ENCODE measurements around the gene AHSG.

Gene AHSG

DNA sequence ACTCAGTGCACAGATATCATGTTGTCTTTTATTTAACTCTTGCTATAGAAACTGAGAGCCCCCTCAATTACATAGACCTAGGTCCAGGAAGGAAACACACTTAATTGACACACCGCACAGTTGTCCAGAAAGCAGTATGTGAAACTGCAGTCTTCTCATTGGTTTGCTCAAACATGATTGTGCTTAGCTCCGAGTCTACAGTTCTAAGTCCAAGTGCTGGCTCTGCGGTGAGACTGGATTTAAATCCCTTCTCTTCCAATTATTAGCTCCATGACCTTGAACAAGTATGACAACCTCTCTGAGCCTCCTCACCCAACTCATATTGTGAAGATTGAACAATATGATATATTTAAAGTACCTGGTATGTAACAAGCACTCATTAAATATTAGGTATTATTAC, 19.0 kb upstream of the AHSG start:
- DNase-seq: no peak

DNA sequence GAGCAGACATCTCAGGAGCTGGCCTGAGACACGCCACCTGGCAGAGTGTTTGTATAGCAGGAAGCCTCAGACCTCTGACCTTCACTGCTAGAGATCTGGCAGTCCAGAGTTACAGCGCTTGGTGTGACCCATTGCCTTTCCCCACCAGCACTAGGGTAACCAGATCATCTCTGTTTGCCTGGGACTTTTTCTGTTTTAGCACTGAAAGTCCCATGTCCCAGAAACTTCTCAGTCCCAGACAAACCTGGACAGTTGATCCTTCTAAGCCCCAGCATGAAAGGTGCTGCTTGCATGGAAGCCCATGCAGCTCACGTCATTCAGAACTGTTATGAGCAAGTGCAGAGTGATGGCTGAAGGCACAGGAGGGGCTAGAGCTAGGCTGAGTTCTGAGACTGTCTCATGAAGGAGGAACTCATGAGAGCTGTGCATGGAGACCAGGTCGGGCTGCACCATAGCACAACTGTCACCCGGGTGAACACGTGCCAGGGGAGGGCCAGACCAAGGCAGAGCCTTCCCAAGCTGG, 18.2 kb upstream of the AHSG start:
- no peak for DNase-seq

DNA sequence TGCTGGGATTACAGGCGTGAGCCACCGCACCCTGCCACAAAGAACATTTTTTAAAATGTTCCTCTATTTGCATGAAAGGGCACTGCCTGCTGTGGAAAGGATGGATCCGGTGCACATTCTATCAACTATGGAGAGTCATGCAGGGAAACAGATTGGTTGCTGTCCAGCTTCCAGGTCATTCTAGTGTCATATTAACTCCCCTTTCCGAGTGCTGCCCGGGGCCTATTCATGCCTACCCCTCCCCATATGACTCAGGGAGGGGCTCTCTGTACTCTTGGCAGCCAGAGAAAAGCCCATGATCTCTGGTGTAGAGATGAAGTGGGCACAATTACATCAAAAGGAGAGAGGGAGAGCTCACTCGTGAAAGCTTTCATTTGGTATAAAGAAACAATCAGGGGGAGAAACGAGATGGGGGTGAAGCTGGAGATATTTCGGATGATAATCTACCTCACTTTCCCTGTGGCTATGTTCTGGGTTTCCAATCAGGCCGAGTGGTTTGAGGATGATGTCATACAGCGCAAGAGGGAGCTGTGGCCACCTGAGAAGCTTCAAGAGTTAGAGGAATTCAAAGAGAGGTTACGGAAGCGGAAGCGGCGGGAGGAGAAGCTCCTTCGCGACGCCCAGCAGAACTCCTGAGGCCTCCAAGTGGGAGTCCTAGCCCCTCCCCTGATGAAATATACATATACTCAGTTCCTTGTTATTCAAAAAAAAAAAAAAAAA, 16.1 kb upstream of the AHSG start:
- DNase-seq: no peak

DNA sequence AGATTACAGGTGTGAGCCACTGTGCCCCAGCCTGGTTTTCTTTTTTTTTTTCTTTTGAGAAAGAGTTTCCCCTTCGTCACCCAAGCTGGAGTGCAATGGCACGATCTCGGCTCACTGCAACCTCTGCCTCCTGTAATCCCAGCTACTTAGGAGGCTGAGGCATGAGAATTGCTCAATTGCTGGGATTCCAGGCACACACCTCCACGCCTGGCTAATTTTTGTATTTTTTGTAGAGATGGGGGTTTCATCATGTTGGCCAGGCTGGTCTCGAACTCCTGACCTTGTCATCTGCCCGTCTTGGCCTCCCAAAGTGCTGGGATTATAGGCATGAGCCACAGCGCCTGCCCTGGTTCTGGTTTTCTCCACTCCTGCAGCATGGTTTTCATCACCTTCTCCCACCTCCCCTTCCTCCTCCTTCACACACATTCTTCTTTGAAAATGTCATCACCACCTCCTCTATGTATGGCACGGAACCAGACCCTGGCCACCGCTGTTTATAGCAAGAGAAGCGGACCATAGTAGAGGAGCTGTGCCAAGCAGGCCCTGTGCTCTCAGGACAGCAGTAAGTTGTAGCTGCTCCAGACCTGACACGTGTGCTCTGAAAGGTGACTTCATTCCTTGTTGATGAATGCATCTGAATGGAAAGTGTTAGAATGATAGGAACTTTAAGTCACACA, 14.6 kb upstream of the AHSG start:
- DNase-seq: no peak

DNA sequence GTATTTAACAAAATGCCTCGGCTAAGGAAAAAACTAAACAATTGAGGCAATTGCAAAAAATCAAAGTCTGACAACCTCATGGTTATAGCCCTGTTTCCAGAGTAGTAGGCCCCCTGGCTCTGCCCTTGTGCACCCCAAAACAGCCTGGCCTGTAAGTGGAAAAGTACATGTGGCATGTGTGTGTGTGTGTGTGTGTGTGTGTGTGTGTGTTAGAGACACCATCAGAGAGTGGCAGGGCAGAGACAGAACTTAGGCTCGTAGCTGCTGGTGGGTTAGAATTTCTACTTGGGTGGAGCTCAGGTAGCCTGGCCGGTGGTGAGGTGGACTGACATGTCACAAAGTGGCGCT, 14.1 kb upstream of the AHSG start:
- DNase-seq: no peak

DNA sequence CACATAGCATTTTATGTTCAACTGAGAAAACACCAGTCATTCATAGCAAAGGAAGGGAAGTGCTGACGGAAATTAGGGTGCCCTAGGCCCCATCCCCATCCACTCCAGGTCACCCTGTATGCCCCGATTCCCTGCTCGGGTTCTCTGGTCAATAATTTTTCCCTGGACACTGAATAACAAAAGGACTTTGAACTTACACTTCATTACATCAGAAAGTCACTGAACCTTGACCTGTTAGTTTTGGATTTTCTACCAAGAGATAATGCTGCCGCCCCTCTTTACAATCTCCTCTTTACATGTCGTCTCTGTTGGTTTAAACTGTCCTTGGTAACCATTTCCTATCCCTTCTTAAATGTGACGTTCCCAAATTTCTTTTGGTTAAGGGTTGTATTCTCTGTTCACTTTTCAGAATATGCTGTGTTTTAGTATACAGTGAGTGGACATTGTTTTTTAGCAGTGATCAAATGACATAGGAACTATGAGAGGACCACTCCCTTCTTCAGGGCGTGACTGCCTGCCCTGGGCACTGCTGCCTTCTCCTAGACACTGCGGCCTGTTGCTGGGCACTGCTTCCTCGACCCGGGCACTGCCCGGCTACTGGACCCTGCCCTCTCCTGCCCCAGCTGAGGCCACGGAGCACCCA, 13.6 kb upstream of the AHSG start:
- no peak for DNase-seq

DNA sequence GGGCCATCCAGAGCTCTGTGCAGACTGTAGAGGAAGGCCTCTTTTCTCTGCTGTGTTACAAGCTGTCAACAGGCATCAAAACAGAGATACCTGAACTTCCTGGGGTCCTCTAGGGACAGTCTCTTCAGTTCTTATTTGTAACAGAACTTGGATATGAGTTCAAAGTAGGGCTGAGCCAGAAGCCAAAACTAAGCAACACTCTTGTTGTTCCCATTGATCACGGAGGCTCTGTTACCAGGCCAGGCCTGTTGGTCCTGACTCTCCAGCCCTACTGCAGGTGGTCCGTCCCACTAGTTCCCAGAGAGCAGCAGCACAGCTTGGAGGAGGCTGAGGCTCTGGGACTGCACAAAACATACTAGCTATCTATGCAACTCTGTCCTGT, 13.1 kb upstream of the AHSG start:
- no peak for DNase-seq

DNA sequence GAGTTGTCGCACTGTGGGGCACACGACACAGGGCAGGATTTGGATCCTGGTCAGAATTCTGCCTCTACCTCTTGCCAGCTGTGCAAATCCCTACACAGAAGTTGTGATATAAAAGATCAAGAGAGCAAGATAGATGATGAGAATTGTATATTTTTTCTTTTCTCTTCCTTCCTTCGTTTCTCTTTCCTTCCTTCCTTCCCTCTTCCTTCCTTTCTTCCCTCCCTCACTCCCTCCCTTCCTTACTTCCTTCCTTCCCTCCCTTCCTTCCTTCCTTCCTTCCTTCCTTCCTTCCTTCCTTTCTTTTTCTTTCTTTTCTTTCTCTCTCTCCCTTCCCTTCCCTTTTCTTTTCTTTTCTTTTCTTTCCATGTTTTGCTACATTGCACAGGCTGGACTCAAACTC, 12.0 kb upstream of the AHSG start:
- no peak for DNase-seq

DNA sequence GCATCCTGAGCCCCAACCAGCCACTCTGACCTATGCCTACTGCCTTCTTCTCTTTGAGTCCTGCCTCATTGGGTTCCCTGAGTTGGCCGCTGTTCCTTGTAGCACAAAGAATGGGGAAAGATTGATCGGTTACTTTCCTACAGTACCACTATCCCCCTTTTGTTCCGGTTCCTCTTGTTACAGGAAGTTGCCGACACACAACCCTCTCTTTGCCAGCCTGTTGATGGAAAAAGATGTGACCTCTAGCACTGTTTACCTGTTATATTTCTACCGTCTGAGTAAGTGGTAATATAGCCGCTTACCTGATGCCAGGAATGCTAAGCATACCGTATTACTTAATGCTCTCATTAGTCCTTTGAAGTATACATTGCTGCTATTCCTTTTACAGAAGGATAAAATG, 9.7 kb upstream of the AHSG start:
- no peak for DNase-seq

DNA sequence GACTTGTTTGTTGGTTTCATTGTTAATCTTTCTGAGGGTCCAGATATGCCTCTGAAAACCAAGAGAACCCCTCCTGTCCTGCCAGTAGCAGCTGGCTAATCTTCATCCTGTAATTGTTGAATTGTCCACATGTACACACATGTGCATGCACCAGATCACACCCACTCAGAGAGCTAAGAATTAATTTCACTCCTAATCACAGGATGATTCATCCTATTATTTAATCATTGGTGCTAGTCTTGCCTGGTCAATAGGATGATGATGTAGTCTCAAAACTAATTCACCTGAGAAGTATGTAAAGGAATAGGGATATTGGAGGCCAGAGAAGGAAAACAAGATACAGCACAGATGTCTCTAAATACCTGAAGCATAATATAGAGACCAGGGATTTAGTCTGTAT, 7.8 kb upstream of the AHSG start:
- DNase-seq: no peak

DNA sequence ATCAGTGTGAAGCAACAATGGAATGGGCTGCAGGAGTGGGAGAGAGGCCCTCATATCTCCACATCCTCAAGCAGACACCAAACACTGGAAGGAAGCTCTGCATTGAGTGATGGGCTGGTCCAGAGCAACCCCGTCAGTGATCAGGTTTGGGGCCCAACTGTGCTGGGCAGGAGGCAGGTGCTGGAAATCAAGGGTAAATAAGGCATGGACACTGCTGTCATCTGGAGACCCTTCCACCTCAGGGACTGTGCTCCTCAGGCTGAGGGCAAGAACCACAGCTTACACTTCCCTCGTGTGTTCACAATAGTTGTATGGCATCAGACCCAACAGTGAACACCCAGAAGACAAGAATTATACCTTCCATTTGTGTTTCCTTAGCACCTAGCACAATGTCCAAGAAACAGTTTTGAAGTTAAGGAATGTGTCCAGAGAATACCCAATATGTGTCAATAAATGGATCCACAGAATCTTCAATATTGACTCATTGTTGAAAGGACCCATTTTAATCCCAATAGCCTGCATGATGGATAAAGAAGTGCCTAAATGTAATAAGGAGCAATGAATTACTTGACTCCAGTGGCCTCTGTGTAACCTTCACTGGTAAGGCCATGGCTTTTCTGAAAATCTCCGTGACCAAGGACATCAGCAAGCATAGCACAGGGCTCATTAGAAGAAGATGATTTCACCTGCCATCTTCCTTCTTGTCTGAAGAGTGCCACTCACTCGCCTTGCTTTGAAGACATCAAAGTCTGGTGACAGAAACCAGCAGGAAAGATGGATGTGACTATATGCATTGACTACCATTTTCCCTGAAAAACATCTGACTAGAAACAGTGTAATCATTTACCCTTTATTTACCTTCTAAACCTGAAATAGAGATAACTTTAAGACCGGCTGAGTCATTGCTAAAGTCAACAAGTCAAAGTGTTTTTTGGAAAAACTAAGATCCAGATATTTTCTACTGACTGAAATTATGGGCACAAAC, 7.0 kb upstream of the AHSG start:
- no peak for DNase-seq

DNA sequence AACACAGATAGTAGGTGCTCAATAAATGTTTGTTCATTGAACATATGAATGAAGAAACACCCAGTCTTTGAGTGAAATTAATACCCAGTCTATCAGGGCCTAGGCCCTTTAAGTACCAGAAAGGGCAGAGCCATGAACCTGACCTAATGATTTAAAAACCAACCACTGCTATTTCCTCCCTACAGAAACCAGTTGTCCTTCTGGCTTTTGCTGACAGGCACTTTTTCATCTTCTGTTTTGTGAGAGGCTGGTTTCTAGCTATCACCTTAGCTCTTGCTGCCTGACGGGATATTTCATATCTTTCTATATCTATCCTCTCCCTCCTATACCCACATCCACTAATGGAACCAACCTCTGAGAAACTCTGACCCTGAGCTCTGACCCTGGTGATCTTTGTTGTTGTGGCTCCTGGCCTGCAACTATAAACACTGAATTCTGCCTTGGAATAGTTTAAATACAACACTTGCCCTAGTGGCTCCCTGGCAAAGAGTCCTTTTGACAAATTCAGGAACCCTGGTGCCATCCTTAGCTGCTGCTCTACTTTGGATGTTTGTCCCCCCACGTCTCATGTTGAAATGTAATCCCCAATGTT, 4.1 kb upstream of the AHSG start:
- DNase-seq: no peak

DNA sequence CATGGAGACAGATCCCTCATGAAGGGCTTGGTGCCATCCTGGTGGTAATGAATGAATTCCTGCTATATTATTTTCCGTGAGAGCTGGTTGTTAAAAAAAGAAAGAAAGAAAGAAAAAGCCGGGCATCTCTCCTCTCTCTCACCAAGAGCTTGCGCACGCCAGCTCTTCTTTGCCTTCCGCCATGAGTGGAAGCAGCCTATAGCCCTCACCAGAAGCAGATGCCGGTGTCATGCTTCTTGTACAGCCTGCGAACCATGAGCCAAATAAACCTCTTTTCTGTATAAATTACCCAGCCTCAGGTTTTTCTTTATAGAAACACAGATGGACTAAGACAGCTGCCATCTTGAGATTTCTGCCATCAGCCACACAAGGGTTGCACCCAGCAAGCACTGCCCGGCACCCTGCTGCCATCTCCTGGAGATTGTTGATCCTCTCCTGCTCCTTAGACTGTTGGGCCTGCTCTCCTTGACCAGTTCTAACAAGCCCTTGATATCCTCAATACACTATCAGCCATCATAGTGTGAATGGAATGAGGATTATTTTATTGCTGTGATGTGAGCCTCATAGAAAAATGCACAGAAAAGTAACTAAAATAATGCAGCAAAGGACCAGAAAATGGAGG, 3.5 kb upstream of the AHSG start:
- no peak for DNase-seq

DNA sequence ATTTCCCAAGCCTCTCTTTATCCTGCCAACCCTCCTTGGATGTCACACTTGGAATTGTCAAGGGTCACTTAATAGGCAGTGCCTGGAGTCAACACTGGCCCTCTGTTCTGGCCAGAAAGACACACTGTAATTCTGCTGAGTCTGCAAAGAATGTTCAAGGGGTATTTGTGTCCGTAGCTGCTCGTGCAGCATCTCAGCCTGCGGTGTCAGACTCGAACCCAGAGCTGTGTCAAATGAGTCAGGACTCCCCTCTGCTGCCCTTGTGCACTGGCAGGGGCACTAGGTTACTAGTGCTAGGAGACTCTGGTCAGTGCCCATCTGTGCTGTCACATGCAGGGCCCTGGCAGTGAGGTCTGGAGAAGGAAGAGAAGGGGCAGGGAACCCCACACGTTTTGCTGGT, 795 bp upstream of the AHSG start:
- no peak for DNase-seq

DNA sequence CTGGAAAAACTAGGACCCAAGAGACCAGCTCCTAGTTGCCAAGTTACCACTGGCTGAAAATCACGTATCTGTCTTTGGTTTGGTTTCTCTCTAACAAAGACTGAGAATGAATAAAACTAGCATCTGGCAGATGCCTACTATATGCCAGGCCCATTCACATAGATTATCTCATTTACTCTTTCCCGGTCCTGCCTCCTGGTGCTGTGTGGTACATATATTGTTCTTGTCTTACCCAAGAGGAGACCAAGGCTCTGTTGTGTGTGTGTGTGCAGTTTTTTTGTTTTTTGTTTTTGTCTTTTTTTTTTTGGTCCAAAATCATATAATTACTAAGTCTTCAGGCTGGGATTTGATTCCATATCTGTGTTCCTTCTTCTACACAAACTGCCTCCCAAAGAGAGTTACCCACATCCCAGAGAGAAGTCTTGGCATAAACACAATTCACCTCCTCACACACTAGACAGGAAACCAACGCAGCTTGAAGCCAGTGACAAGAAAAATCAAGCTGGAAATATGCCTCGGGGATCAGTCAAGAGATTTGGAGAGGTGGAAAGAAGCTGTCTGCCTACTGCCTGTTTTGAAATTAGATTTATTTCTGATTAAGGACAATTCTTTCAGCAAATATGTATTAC, 891 bp downstream of the AHSG start:
- no peak for DNase-seq

DNA sequence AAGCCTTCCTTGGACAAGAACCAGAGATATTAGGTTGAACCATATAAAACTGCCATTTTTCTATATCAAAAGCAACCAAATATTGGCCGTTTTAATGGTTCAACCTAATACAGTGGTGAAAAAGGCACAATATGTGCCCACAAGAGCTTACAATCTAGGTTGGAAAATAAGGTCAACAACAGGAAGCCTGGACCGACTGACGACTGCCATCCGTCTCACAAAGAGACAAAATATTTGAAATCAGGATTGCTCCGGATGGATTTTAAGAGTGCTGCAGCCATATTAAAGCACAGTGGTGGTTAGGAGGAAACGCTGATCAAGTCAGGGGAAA, 1.4 kb downstream of the AHSG start:
- DNase-seq: no peak

DNA sequence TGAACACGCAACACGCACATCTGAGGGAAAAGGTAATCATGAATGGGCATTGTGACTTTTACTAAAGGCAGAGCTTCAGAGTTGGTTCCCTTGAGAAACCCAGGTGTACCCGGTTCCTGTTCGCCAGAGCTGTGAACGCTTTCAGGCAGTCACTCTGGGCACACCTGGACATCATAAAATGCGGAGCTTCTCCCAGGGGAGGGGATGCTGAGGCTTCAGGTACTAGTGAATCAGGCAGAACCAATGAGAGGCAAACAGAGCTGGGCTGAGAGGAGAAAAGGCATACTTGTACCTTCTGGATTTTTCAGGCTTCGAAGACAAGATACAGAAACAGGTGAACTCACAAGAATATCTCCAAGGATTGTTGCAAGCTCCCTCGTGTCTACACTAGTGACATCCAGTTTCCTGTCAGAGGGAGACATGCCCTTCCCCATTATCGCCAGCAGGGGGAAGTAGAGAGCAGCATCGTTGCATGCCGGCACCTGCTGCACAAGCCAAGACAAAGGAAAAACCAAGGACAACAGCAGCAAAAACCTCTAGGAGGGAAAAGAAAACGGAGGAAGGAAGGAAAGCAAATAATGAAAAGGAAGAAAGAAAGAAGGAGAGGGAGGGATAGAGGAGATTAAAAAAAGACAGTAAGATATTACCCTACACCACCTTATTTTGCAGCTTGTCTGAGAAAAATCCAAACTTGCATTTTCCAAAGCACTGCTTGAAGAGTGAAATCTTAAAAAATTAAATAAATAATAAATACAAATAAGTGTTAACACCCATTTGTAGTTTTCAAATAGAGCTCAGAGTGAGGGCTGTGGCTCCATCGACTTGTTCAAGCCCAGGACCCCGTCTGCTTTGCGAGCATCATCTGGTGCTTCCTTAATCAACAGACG, 2.0 kb downstream of the AHSG start:
- DNase-seq: peak; percentile 89

DNA sequence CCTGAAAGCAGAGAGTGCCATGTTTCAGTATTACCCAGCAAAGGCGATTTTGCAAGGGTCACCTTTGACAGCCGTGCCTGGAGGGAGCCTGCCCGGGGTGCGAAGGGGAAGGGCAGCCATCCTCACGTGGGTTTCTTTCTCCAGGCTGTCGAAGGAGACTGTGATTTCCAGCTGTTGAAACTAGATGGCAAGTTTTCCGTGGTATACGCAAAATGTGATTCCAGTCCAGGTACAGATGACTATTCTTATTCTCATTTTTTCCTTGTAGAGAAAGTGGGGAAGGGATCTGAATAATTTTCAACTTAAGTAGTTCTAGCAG, 3.4 kb downstream of the AHSG start:
- DNase-seq: no peak

DNA sequence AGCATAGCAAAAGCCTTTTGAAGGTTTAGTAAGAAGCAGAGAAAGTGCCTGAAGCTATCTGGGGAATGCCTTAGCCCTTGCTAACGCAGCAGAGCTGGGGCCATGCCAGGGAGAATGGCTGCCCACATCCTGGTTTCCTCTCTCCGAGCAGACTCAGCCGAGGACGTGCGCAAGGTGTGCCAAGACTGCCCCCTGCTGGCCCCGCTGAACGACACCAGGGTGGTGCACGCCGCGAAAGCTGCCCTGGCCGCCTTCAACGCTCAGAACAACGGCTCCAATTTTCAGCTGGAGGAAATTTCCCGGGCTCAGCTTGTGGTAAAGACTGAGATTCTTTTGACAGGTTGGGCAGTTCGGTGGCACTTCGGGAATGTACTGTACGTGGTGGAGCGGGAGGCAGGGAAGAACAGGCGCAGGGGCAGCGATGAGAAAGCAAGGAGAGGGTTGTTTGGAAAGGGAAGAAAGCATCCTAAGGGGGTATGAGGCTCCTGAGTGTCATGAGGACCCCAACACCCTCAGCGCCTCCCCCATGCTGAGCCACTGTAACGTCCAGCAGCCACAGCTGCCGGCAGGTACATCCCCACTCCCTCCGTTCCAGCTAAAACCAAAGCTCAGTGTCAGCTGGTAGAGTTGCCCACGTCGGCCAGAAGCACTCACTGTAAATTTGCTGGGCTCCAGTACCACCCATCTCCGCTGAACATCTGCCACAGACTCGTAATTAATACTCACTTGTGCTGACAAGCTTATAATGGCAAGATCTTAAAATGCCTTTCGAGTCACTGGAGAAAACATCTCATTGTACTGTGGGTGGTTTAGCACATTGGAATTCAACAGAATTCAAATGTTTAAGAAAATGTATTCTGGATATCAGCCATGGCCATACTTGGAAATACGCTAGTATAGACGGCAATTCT, 4.4 kb downstream of the AHSG start:
- DNase-seq: peak; percentile 95

All from activated effector memory CD4-positive, alpha-beta T cell treated with anti-CD3 and anti-CD28 coated beads, Interleukin-2, amount 50 U/mL, for 16 hours (primary cell).